IMR-90 (cell line): ENCODE data around the gene TSR2. TPM values are rescaled to one million over a fixed set of nuclear protein-coding genes. Genes with fewer than 3 reads are reported as not detected.

Experiments
- ATAC-seq: fragments of 200-7000 bp; cut with Tn5 transposase; 2 replicates; pipeline ENCODE4 v1.9.1; 2020; ENCODE audit warnings: low read depth, mild to moderate bottlenecking, moderate library complexity
- BruUV-seq: library from RNA; stranded (reverse); fragments of 400-500 nt; replicated peaks from 2 replicates; lab custom pipeline; 2021; lab: Mats Ljungman, UMichigan
- CTCF ChIA-PET: fragments of 300-600 bp; formaldehyde crosslinking; extraction: SDS; loops from one replicate; lab custom pipeline; 2021; ENCODE audit warnings: antibody characterized with exemption; lab: Yijun Ruan, JAX
- POLR2A ChIA-PET: fragments of 300-600 bp; sonication (Branson Sonifier 250); formaldehyde crosslinking; loops from one replicate; lab custom pipeline; 2022; ENCODE audit warnings: antibody characterized with exemption; ENCODE audit not compliant: unreplicated experiment; lab: Charles Lee
- DNase-seq: peaks from one replicate; pipeline ENCODE4 v3.0.0; 2013
- H2AFZ ChIP-seq: replicated peaks from 2 replicates; pipeline ENCODE3; 2013; ENCODE audit warnings: low read length, mild to moderate bottlenecking; ENCODE audit not compliant: poor library complexity
- H2AK5ac ChIP-seq: 2 replicates; pipeline ENCODE4 v1.6.1; 2013; ENCODE audit warnings: low read depth, low read length, inconsistent platforms
- H2AK9ac ChIP-seq: replicated peaks from 2 replicates; pipeline ENCODE3; 2013; ENCODE audit warnings: mild to moderate bottlenecking, low read depth, low read length, moderate library complexity; ENCODE audit not compliant: poor library complexity
- H2BK120ac ChIP-seq: 2 replicates; pipeline ENCODE4 v1.6.1; 2013; ENCODE audit warnings: low read depth, low read length, inconsistent platforms
- H2BK15ac ChIP-seq: 3 replicates; pipeline ENCODE4 v1.6.1; 2013; ENCODE audit warnings: low read depth, low read length, inconsistent platforms
- H2BK20ac ChIP-seq: 2 replicates; pipeline ENCODE4 v1.6.1; 2013; ENCODE audit warnings: low read depth, mild to moderate bottlenecking, inconsistent platforms, low read length, moderate library complexity
- H2BK5ac ChIP-seq: 2 replicates; pipeline ENCODE4 v1.6.1; 2013; ENCODE audit warnings: mild to moderate bottlenecking, low read depth, low read length, inconsistent platforms; ENCODE audit not compliant: poor library complexity, severe bottlenecking
- H3K14ac ChIP-seq: replicated peaks from 2 replicates; pipeline ENCODE4 v1.6.1; 2013; ENCODE audit warnings: low read depth, low read length, inconsistent platforms
- H3K18ac ChIP-seq: 2 replicates; pipeline ENCODE4 v1.6.1; 2013; ENCODE audit warnings: low read depth, low read length, control low read depth
- H3K23ac ChIP-seq: 2 replicates; pipeline ENCODE4 v1.6.1; 2013; ENCODE audit warnings: low read depth, low read length, inconsistent platforms
- H3K27ac ChIP-seq: 2 replicates; pipeline ENCODE4 v1.5.1; 2013; ENCODE audit warnings: mild to moderate bottlenecking, control low read depth, low read length; ENCODE audit not compliant: insufficient read depth
- H3K27me3 ChIP-seq: 2 replicates; pipeline ENCODE4 v1.6.1; 2013; ENCODE audit warnings: low read length; ENCODE audit not compliant: control insufficient read depth, insufficient read depth
- H3K36me3 ChIP-seq: 2 replicates; pipeline ENCODE4 v1.6.1; 2013; ENCODE audit warnings: low read length, mixed read lengths; ENCODE audit not compliant: control insufficient read depth, insufficient read depth
- H3K4ac ChIP-seq: 2 replicates; pipeline ENCODE4 v1.6.1; 2013; ENCODE audit warnings: low read depth, low read length, inconsistent platforms
- H3K4me1 ChIP-seq: 2 replicates; pipeline ENCODE4 v1.6.1; 2013; ENCODE audit warnings: low read length, mixed read lengths; ENCODE audit not compliant: control insufficient read depth, insufficient read depth
- H3K4me2 ChIP-seq: 2 replicates; pipeline ENCODE4 v1.6.1; 2013; ENCODE audit warnings: low read depth, mild to moderate bottlenecking, control low read depth, low read length, moderate library complexity
- H3K4me3 ChIP-seq: 2 replicates; pipeline ENCODE4 v1.5.1; 2013; ENCODE audit warnings: low read depth, mild to moderate bottlenecking, control low read depth, low read length, moderate library complexity; ENCODE audit not compliant: insufficient read depth
- H3K56ac ChIP-seq: 2 replicates; pipeline ENCODE4 v1.6.1; 2013; ENCODE audit warnings: low read length, inconsistent platforms; ENCODE audit not compliant: insufficient read depth; ENCODE audit errors: extremely low read depth
- H3K79me1 ChIP-seq, 2 experiments: 2 replicates each; pipeline ENCODE4 v1.6.1; 2013; ENCODE audit warnings: low read length in 2 of 2, inconsistent platforms in 1 of 2, low read depth in 1 of 2
- H3K9ac ChIP-seq: 2 replicates; pipeline ENCODE4 v1.6.1; 2013; ENCODE audit warnings: low read depth, low read length, control low read depth
- H3K9me1 ChIP-seq: 2 replicates; pipeline ENCODE4 v1.6.1; 2013; ENCODE audit warnings: low read length, inconsistent platforms; ENCODE audit not compliant: insufficient read depth
- H3K9me3 ChIP-seq: 2 replicates; pipeline ENCODE4 v1.6.1; 2013; ENCODE audit warnings: low read length; ENCODE audit not compliant: control insufficient read depth, insufficient read depth
- H4K20me1 ChIP-seq: 2 replicates; pipeline ENCODE4 v1.6.1; 2013; ENCODE audit warnings: low read length, inconsistent platforms; ENCODE audit not compliant: insufficient read depth
- H4K5ac ChIP-seq: 2 replicates; pipeline ENCODE4 v1.6.1; 2013; ENCODE audit warnings: mild to moderate bottlenecking, low read depth, low read length, control low read depth
- H4K8ac ChIP-seq, 2 experiments: 2 replicates each; pipeline ENCODE4 v1.6.1; 2013; ENCODE audit warnings: low read depth in 2 of 2, low read length in 2 of 2, control low read depth in 1 of 2, inconsistent platforms in 1 of 2
- H4K91ac ChIP-seq: 2 replicates; pipeline ENCODE4 v1.6.1; 2013; ENCODE audit warnings: low read depth, low read length, inconsistent platforms; ENCODE audit not compliant: insufficient read depth
- BHLHE40 ChIP-seq: fragments of 150-350 bp; IDR thresholded peaks from 2 replicates; pipeline ENCODE4 v1.6.1; 2016; ENCODE audit warnings: mild to moderate bottlenecking, low read depth, low read length
- CEBPB ChIP-seq: IDR thresholded peaks from 2 replicates; pipeline ENCODE4 v1.6.1; 2012; ENCODE audit warnings: low read depth, low read length, improper control_type of control experiment
- CHD1 ChIP-seq: IDR thresholded peaks from 2 replicates; pipeline ENCODE4 v1.6.1; 2012; ENCODE audit warnings: low read depth, low read length, improper control_type of control experiment
- CTCF ChIP-seq: conservative IDR thresholded peaks from 2 replicates; pipeline ENCODE4 v1.5.1; 2012; ENCODE audit warnings: mild to moderate bottlenecking, low read depth, low read length, improper control_type of control experiment
- ELK1 ChIP-seq: fragments of 150-350 bp; IDR thresholded peaks from 2 replicates; pipeline ENCODE4 v1.6.1; 2016; ENCODE audit warnings: low read depth, mild to moderate bottlenecking, low read length, moderate library complexity, borderline replicate concordance
- FOS ChIP-seq: fragments of 150-350 bp; IDR thresholded peaks from 2 replicates; pipeline ENCODE4 v1.6.1; 2016; ENCODE audit warnings: low read depth, low read length
- MAFK ChIP-seq: IDR thresholded peaks from 2 replicates; pipeline ENCODE4 v1.6.1; 2012; ENCODE audit warnings: low read depth, low read length, improper control_type of control experiment
- MAZ ChIP-seq: IDR thresholded peaks from 2 replicates; pipeline ENCODE4 v1.6.1; 2012; ENCODE audit warnings: low read depth, mild to moderate bottlenecking, low read length, improper control_type of control experiment, moderate library complexity, borderline replicate concordance
- MXI1 ChIP-seq: IDR thresholded peaks from 2 replicates; pipeline ENCODE4 v1.6.1; 2012; ENCODE audit warnings: low read depth, mild to moderate bottlenecking, low read length, moderate library complexity, borderline replicate concordance
- NFE2L2 ChIP-seq: fragments of 150-350 bp; IDR thresholded peaks from 2 replicates; pipeline ENCODE4 v1.6.1; 2016; ENCODE audit warnings: low read depth, mild to moderate bottlenecking, low read length
- POLR2A ChIP-seq: IDR thresholded peaks from 2 replicates; pipeline ENCODE4 v1.6.1; 2012; ENCODE audit warnings: mild to moderate bottlenecking, low read depth, low read length
- RAD21 ChIP-seq: IDR thresholded peaks from 2 replicates; pipeline ENCODE4 v1.6.1; 2012; ENCODE audit warnings: low read length, improper control_type of control experiment
- RCOR1 ChIP-seq: IDR thresholded peaks from 2 replicates; pipeline ENCODE4 v1.6.1; 2012; ENCODE audit warnings: mild to moderate bottlenecking, low read length, improper control_type of control experiment; ENCODE audit not compliant: insufficient replicate concordance
- RFX5 ChIP-seq: IDR thresholded peaks from 2 replicates; pipeline ENCODE4 v1.8.0; 2012; ENCODE audit warnings: low read depth, mild to moderate bottlenecking, low read length, moderate library complexity
- SMC3 ChIP-seq: fragments of 150-350 bp; IDR thresholded peaks from 2 replicates; pipeline ENCODE4 v1.6.1; 2016; ENCODE audit warnings: low read depth, mild to moderate bottlenecking, antibody characterized with exemption, low read length, moderate library complexity
- USF2 ChIP-seq: fragments of 150-350 bp; IDR thresholded peaks from 2 replicates; pipeline ENCODE4 v1.6.1; 2017; ENCODE audit warnings: mild to moderate bottlenecking, antibody characterized with exemption, low read length, low read depth
- WGBS, 2 experiments: methylation state at CpG; one replicate each; pipeline versions ENCODE4 v1.1.5 to v1.1.7; 2013; ENCODE audit warnings: missing lambda C conversion rate in 2 of 2; ENCODE audit not compliant: insufficient read length in 1 of 2; ENCODE audit errors: extremely low coverage in 2 of 2; 5-methylcytosine and 5-hydroxymethylcytosine counted together
- dilution Hi-C: fragments of 300-500 bp; cut with HindIII; formaldehyde crosslinking; loops from one replicate; pipeline ENCODE4 v1.14.3; 2018; ENCODE audit warnings: low sequenced_read_pairs; ENCODE audit not compliant: unreplicated experiment
- in situ Hi-C: fragments of 300-500 bp; cut with MboI; formaldehyde crosslinking; loops from 3 replicates; pipeline ENCODE4 v1.14.3; 2019; ENCODE audit warnings: low sequenced_read_pairs, inconsistent platforms, mixed read lengths
- intact Hi-C: fragments of 100-400 bp; cut with micrococcal nuclease; formaldehyde crosslinking; loops from 2 replicates; pipeline ENCODE4 v1.10.0; 2022
- polyA plus RNA-seq, 3 experiments: library from polyadenylated mRNA; depleted of rRNA; stranded (reverse); fragments of >200 nt; gene quantifications; 2 replicates each; pipeline ENCODE4 v1.2.3, GENCODE V29; 2012; ENCODE audit warnings: low replicate concordance in 1 of 3
- total RNA-seq: library from RNA; depleted of rRNA; stranded (reverse); fragments of >200 nt; gene quantifications from 2 replicates; pipeline ENCODE4 v1.2.3, GENCODE V29; 2012

Gene TSR2
- total and polyA plus RNA-seq, 2 of the 4 experiments (the other 2 are of a cell fraction), result 8.8 to 22.1 TPM

GRCh38 chrX:54416965-54417364 lies 23.2 kb upstream of the TSR2 start:
- peaks cover 19% of the 10 kb centered on the region for H3K27me3 ChIP-seq
- no peak overlapping the region for H4K91ac ChIP-seq
- ChIA-PET POLR2A (no interaction called here), CTCF (no interaction called here)
- in situ Hi-C loops (no loop called here), dilution Hi-C loops (no loop called here), intact Hi-C loops (loop anchor here (10.0 kb wide), 1 partner anchor 152 kb away; no protein-coding TSS in a partner anchor)
- H3K36me3 ChIP-seq, result no peaks in the 10 kb centered on the region
- H3K4me1 ChIP-seq, result no peaks in the 10 kb centered on the region
- H3K4me3 ChIP-seq, result no peak overlapping the region
- no peak overlapping the region for H2AK5ac ChIP-seq
- peaks cover 2% of the 10 kb centered on the region; the same call in 1 of the 2 replicates for H3K9me3 ChIP-seq
- BruUV-seq, result no TSS peak
- H2AFZ ChIP-seq, result no peak overlapping the region
- no peaks in the 10 kb centered on the region for H3K79me1 ChIP-seq
- no peak overlapping the region for H4K5ac ChIP-seq
- TF ChIP-seq MAFK (no peak), RFX5 (no peak), RAD21 (no peak), MXI1 (no peak), NFE2L2 (no peak), MAZ (no peak), POLR2A (no peak), RCOR1 (no peak), SMC3 (no peak), FOS (no peak), CHD1 (no peak), ELK1 (no peak), BHLHE40 (no peak), CEBPB (no peak), USF2 (no peak), CTCF (no peak)
- H2BK120ac ChIP-seq, result no peak overlapping the region
- no peak overlapping the region for H3K14ac ChIP-seq
- no peak overlapping the region for H4K8ac ChIP-seq
- no peaks in the 10 kb centered on the region for H4K20me1 ChIP-seq
- no peak overlapping the region for H3K4ac ChIP-seq
- no peak for ATAC-seq
- H3K9ac ChIP-seq, result no peak overlapping the region
- no peak for DNase-seq
- H3K18ac ChIP-seq, result no peak overlapping the region
- no peak overlapping the region for H3K56ac ChIP-seq
- WGBS, 2 experiments, result no CpG with 5 or more reads among the region's 2 CpGs
- H2AK9ac ChIP-seq, result no peak overlapping the region
- H3K27ac ChIP-seq, result no peak overlapping the region
- H2BK15ac ChIP-seq, result no peak overlapping the region
- H2BK5ac ChIP-seq, result no peak overlapping the region
- H3K4me2 ChIP-seq, result no peak overlapping the region
- H3K23ac ChIP-seq, result no peak overlapping the region
- no peaks in the 10 kb centered on the region for H3K9me1 ChIP-seq
- H2BK20ac ChIP-seq, result no peak overlapping the region
